Measurements from ENCODE around the gene CDC42BPA. TPM values are rescaled to one million over a fixed set of nuclear protein-coding genes. Genes with fewer than 3 reads are reported as not detected.
"Not testable (repeated sequence)": the region's sequence is repeated elsewhere in the genome, so short reads cannot be mapped to it uniquely, and the experiment has no call there.

The CDC42BPA gene
- total RNA-seq, 1 donor from 2014 or later = 42.7 TPM

DNA sequence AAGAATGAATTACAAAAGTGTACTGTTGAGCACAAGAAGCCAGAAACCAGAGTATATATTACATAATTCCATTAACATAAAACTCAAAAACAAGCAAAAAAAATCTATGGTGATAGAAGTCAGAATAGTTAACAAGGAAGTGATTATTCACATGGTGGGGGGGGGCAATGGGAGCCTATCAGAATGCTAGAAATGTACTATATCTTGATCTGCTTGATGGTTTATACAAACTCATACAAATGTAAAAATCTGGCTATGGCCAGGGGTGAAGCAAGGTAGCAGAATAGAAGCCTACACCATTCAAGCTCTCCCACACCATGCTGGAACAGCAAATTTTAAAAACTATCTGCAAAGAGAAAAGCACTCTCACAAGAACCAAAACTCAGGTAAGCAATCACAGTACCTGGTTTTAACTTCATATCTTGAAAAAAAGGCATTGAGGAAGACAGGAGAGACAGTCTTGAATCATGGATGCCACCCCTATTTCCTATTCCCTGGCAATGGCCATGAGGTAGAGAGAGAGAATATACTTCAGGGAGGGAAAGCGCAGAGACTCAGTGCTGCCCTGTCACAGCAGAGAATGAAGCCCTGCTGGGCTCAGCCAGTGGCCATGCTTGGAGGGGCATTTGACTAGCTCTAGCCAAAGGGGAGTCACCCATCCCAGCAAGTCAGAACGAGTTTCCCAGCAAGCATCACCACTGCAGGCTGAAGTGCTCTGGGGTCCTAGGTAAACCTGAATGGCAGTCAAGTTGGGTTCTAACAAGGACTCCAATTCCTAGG is 73.8 kb downstream of the CDC42BPA start:
- TF ChIP-seq, protein P1, sequence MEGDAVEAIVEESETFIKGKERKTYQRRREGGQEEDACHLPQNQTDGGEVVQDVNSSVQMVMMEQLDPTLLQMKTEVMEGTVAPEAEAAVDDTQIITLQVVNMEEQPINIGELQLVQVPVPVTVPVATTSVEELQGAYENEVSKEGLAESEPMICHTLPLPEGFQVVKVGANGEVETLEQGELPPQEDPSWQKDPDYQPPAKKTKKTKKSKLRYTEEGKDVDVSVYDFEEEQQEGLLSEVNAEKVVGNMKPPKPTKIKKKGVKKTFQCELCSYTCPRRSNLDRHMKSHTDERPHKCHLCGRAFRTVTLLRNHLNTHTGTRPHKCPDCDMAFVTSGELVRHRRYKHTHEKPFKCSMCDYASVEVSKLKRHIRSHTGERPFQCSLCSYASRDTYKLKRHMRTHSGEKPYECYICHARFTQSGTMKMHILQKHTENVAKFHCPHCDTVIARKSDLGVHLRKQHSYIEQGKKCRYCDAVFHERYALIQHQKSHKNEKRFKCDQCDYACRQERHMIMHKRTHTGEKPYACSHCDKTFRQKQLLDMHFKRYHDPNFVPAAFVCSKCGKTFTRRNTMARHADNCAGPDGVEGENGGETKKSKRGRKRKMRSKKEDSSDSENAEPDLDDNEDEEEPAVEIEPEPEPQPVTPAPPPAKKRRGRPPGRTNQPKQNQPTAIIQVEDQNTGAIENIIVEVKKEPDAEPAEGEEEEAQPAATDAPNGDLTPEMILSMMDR (IDR thresholded peaks at IDR 0.05) = no peak
- TF ChIP-seq POLR2A (IDR thresholded peaks at IDR 0.05) (no peak), POLR2AphosphoS5 (IDR thresholded peaks at IDR 0.05; ENCODE audit: insufficient read depth in 1 of 2, low read depth in 1 of 2) (no peak)
- intact Hi-C loops (cut with DNase I) = no loop called here
- no peaks in the 10 kb centered on the region for H3K9me3 ChIP-seq

DNA sequence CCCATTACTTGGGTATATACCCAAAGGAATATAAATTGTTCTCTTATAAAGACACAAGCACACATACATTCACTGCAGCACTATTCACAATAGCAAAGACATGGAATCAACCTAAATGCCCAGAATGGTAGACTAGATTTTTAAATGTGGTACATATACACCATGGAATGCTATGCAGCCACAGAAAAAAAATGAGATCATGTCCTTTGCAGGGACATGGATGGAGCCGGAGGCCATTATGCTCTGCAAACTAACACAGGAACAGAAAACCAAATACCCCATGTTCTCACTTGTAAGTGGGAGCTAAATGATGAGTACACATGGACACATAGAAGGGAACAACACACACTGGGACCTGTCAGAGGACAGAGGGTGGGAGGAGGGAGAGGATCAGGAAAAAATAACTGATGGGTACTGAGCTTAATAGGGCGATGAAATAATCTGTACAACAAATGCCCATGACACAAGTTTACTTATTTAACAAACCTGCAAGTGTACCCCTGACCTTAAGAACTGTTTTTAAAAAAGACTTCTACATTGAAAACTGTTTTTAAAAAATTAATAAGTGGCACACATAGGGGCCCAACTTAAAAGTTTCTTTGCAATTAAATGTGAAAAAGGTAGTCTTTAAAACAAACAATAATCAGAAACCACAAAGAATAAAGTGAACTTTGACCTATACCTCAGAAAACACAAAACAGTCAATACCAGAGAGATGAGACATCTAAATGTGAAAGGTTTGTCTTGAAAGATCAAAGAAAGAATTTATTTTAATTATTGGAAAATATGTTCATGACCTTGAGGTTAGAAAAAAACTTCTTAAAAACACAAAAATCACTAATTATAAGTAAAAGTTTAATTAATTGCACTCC is 75.2 kb downstream of the CDC42BPA start:
- Histone ChIP-seq H3K27me3 (no peaks in the 10 kb centered on the region), H3K4me1 (peaks cover 17% of the 10 kb centered on the region), H3K36me3 (no peaks in the 10 kb centered on the region), H3K27ac (no peak overlapping the region), H3K9me3 (no peaks in the 10 kb centered on the region), H3K4me3 (no peak overlapping the region)
- DNase-seq (ENCODE audit: extremely low spot score in 2 of 2) = no peak
- intact Hi-C loops (cut with DNase I) = no loop called here
- no peak for TF ChIP-seq POLR2AphosphoS5 (IDR thresholded peaks at IDR 0.05; ENCODE audit: insufficient read depth in 1 of 2, low read depth in 1 of 2)
- TF ChIP-seq POLR2A (IDR thresholded peaks at IDR 0.05) = no peak
- TF ChIP-seq, protein P1 (IDR thresholded peaks at IDR 0.05) = no peak

More for the DNA sequence above, 73.8 kb downstream of the CDC42BPA start:
- Histone ChIP-seq H3K4me3 (no peak overlapping the region), H3K27ac (no peak overlapping the region), H3K4me1 (peaks cover 17% of the 10 kb centered on the region), H3K36me3 (no peaks in the 10 kb centered on the region), H3K27me3 (no peaks in the 10 kb centered on the region)
- no peak for DNase-seq (ENCODE audit: extremely low spot score in 2 of 2)

DNA sequence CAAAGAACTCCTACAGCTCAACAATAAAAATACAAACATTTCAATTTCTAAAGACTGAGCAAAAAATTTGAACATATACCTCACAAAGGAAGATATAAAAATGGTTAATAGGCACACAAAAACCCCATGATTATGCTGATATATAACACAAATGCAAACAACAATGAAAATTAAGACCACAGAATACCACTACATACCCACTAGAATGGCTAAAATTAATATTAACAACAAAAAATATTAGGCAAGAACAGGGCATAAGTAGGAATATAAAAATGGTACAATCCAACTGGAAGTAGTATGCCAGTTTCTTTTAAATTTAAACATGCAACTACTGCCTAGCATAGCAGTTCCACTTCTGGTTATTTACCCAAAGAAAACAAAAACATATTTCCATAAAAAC is 77.3 kb downstream of the CDC42BPA start:
- intact Hi-C loops (cut with DNase I) = no loop called here
- peaks cover 17% of the 10 kb centered on the region for H3K4me1 ChIP-seq
- no peak for TF ChIP-seq POLR2A (IDR thresholded peaks at IDR 0.05)
- TF ChIP-seq POLR2AphosphoS5 (IDR thresholded peaks at IDR 0.05; ENCODE audit: insufficient read depth in 1 of 2, low read depth in 1 of 2) = no peak
- TF ChIP-seq, protein P1 (IDR thresholded peaks at IDR 0.05) = no peak
- H3K4me3 ChIP-seq = no peak overlapping the region
- no peak overlapping the region for H3K27ac ChIP-seq
- no peaks in the 10 kb centered on the region for H3K36me3 ChIP-seq
- H3K27me3 ChIP-seq = no peaks in the 10 kb centered on the region
- no peak for DNase-seq (ENCODE audit: extremely low spot score in 2 of 2)
- no peaks in the 10 kb centered on the region for H3K9me3 ChIP-seq

DNA sequence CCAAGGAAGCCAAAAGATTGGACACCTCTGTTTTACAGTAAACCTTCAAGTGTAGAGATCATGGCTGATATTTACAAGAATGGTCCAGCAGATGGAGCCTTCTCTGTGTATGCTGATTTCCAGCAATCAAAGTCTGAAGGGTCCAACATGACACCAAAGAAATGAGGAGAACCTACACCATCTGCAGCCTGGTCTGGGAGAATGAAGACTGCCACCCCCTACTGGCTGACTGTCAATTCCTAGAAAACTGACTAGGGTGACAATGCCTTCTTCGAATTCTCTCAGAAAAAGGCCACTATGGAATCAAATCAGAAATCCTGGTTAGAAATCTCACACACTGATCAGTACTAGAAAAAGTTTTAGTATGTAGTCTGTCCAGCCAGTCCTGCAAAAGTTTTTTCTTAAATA is 83.3 kb downstream of the CDC42BPA start:
- intact Hi-C loops (cut with DNase I) = no loop called here
- Histone ChIP-seq H3K36me3 (no peaks in the 10 kb centered on the region), H3K4me1 (no peaks in the 10 kb centered on the region), H3K27me3 (no peaks in the 10 kb centered on the region), H3K27ac (no peak overlapping the region), H3K9me3 (no peaks in the 10 kb centered on the region), H3K4me3 (no peak overlapping the region)
- no peak for DNase-seq (ENCODE audit: extremely low spot score in 2 of 2)
- TF ChIP-seq POLR2A (IDR thresholded peaks at IDR 0.05) = no peak
- TF ChIP-seq, protein P1 (IDR thresholded peaks at IDR 0.05) = peak in 2 of 3 experiments; percentile 18 to 21

DNA sequence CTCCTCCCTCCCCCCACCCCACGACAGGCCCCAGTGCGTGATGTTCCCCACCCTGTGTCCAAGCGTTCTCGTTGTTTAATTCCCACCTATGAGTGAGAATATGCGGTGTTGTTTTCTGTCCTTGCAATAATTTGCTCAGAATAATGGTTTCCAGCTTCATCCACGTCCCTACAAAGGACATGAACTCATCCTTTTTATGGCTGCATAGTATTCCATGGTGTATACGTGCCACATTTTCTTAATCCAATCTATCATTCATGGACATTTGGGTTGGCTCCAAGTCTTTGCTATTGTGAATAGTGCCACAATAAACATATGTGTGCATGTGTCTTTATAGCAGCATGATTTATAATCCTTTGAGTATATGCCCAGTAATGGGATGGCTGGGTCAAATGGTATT is 87.2 kb downstream of the CDC42BPA start:
- H3K9me3 ChIP-seq; intact Hi-C loops (cut with DNase I); H3K36me3 ChIP-seq; H3K4me3 ChIP-seq; DNase-seq (ENCODE audit: extremely low spot score in 2 of 2); H3K4me1 ChIP-seq; H3K27ac ChIP-seq; H3K27me3 ChIP-seq: not testable (repeated sequence)
